Stimulated activated CD8-positive, alpha-beta memory T cell treated with anti-CD3 and anti-CD28 coated beads, Interleukin-15, amount 100 ng/mL, for 4 hours (primary cell): ENCODE results near the gene CHERP.
"Not testable (repeated sequence)": the region's sequence is repeated elsewhere in the genome, so short reads cannot be mapped to it uniquely, and the experiment has no call there.

Experiments used
- DNase-seq, 2 donors: peaks; one replicate each; pipeline ENCODE4 v3.0.0-alpha.2; 2020; ENCODE audit warnings: low read depth in 2 of 2

Gene CHERP

GRCh38 chr19:16543734-16544133 lies 1.5 kb upstream of the CHERP start:
- DNase-seq = not testable (repeated sequence)

GRCh38 chr19:16542910-16543472 lies 754 bp upstream of the CHERP start:
- DNase-seq = no peak

- DNase-seq = no peak
Observed at GRCh38 chr19:16541526-16542044, 652 bp downstream of the CHERP start.

- DNase-seq = no peak
Observed at GRCh38 chr19:16540948-16541347, 1.3 kb downstream of the CHERP start.

GRCh38 chr19:16537111-16537510 lies 5.1 kb downstream of the CHERP start:
- no peak for DNase-seq

GRCh38 chr19:16536130-16536529 lies 6.1 kb downstream of the CHERP start:
- no peak for DNase-seq

GRCh38 chr19:16535381-16535780 lies 6.9 kb downstream of the CHERP start:
- no peak for DNase-seq

GRCh38 chr19:16532440-16533234 lies 9.6 kb downstream of the CHERP start:
- no peak for DNase-seq

- DNase-seq = no peak
Observed at GRCh38 chr19:16531380-16531669, 10.9 kb downstream of the CHERP start.

GRCh38 chr19:16530540-16531379 lies 11.5 kb downstream of the CHERP start:
- no peak for DNase-seq

GRCh38 chr19:16529466-16530144 lies 12.6 kb downstream of the CHERP start:
- no peak for DNase-seq

- no peak for DNase-seq
Observed at GRCh38 chr19:16527971-16528521, 14.2 kb downstream of the CHERP start.

- no peak for DNase-seq
Observed at GRCh38 chr19:16527334-16527935, 14.8 kb downstream of the CHERP start.

- DNase-seq = no peak
Observed at GRCh38 chr19:16525751-16526481, 16.3 kb downstream of the CHERP start.

- no peak for DNase-seq
Observed at GRCh38 chr19:16524991-16525734, 17.1 kb downstream of the CHERP start.

- no peak for DNase-seq
Observed at GRCh38 chr19:16522559-16523377, 19.5 kb downstream of the CHERP start.

GRCh38 chr19:16521715-16522289 lies 20.4 kb downstream of the CHERP start:
- no peak for DNase-seq

- DNase-seq = no peak
Observed at GRCh38 chr19:16520986-16521624, 21.1 kb downstream of the CHERP start.
